Heart left ventricle (tissue), 16 donors: Measurements from ENCODE around the gene TMEM37. TPM values are rescaled to one million over a fixed set of nuclear protein-coding genes. Genes with fewer than 3 reads are reported as not detected.

Experiments used
- ATAC-seq, 4 donors: fragments of 200-7000 bp; cut with Tn5 transposase; one replicate each; pipeline ENCODE4 v1.9.1; 2020 to 2022; ENCODE audit warnings: moderate library complexity in 4 of 4, mild to moderate bottlenecking in 3 of 4, moderate number of reproducible peaks in 1 of 4
- DNase-seq, 5 donors: peaks; one replicate each; pipeline ENCODE4 v3.0.0-alpha.2; 2020
- H3K27ac ChIP-seq, 12 donors: fragments of 200-600 bp; sonication (generic) in 4 of 12; one replicate each; pipeline versions ENCODE4 v1.5.0 to v1.8.0; 2016 to 2022; ENCODE audit warnings: mild to moderate bottlenecking in 2 of 12
- H3K27me3 ChIP-seq, 9 donors: fragments of 200-600 bp; sonication (generic) in 2 of 9; one replicate each; pipeline versions ENCODE4 v1.5.1 to v1.8.0; 2016 to 2022; ENCODE audit warnings: mild to moderate bottlenecking in 3 of 9
- H3K36me3 ChIP-seq, 9 donors: fragments of 200-600 bp; sonication (generic) in 2 of 9; one replicate each; pipeline versions ENCODE4 v1.5.0 to v1.8.0; 2018 to 2022; ENCODE audit warnings: mild to moderate bottlenecking in 2 of 9
- H3K4me1 ChIP-seq, 12 donors: fragments of 200-600 bp; sonication (generic) in 4 of 12; one replicate each; pipeline versions ENCODE4 v1.5.0 to v1.8.0; 2016 to 2022; ENCODE audit warnings: mild to moderate bottlenecking in 3 of 12
- H3K4me3 ChIP-seq, 12 donors: fragments of 200-600 bp; sonication (generic) in 4 of 12; one replicate each; pipeline versions ENCODE4 v1.5.0 to v1.8.0; 2017 to 2022; ENCODE audit warnings: mild to moderate bottlenecking in 9 of 12, moderate library complexity in 4 of 12
- H3K9me3 ChIP-seq, 12 donors: fragments of 200-600 bp; sonication (generic) in 4 of 12; one replicate each; pipeline versions ENCODE4 v1.5.0 to v1.8.0; 2016 to 2022; ENCODE audit warnings: mild to moderate bottlenecking in 1 of 12
- CTCF ChIP-seq, 12 donors: fragments of 200-600 bp; sonication (generic) in 4 of 12; IDR thresholded peaks; one replicate each; pipeline versions ENCODE4 v1.5.0 to v1.8.0; 2018 to 2022; ENCODE audit warnings: antibody characterized with exemption in 12 of 12, mild to moderate bottlenecking in 5 of 12
- POLR2A ChIP-seq, 2 donors: fragments of 450-650 bp; IDR thresholded peaks; one replicate each; pipeline ENCODE4 v1.6.1; 2017; ENCODE audit warnings: antibody characterized with exemption in 2 of 2, mild to moderate bottlenecking in 2 of 2, moderate library complexity in 2 of 2
- WGBS, 4 donors: extraction: QIAGEN DNeasy Blood & Tissue Kit in 2 of 4; methylation state at CpG; one replicate each; pipeline versions ENCODE4 v1.1.5 to v1.1.7; 2013 to 2018; 5-methylcytosine and 5-hydroxymethylcytosine counted together
- intact Hi-C, 10 donors: fragments of 100-400 bp; cut with DNase I; formaldehyde crosslinking; loops; one replicate each; pipeline versions ENCODE4 v1.11.1 to v1.14.2; 2022
- polyA plus RNA-seq, 2 donors: library from polyadenylated mRNA; stranded (reverse); fragments of 200-250 nt; gene quantifications; one replicate each; pipeline ENCODE4 v1.2.3, GENCODE V29; 2013
- total RNA-seq, 9 donors: library from RNA; depleted of rRNA in 2 of 9; stranded (reverse); fragments of >200 nt in 2 of 9; fragmentation: NEBNext Ultra II Directional in 3 of 9; extraction: Animal tissue kit (Norgen Biotek cat#: 25700) in 3 of 9; gene quantifications; one replicate each; pipeline versions ENCODE4 v1.1.0 to v1.2.4, GENCODE V29; 2016 to 2023
- donor health status: ischemic (EF 13 %, LVEDD 7.1; RV severe dilation, severe dysfunction).
- donor health status: healthy with polysubstance abuse.
- donor health status: DM: no; HTN: yes; CAD: no.
- donor health status: DM: no; HTN: no; CAD: no.
- donor health status: ischemic (EF 25% LVEDD 6.9; RV normal size, moderate dysfunction).
- donor health status: ischemic (EF 25% LVEDD 5.7; RV mildly dilated, moderate dysfunction).
- donor health status: healthy.
- donor health status: DM: yes; HTN: yes; CAD: no.
- donor health status: ischemic (EF 35%, LVEDD 5.7; RV mildly dilated, moderate dysfunction).
- donor health status: nonischemic (EF 11% LVEDD 7.7; RV severe dilation, severe dysfunction).
- donor health status: DM: yes; HTN: yes; CAD: no.
- donor health status: PGD.
- donor health status: ischemic (EF 29% LVEDD 5.4; RV normal size, mild dysfunction).
- donor health status: nonischemic (EF 23%, LVEDD 6.1; RV moderate dilation, normal function).

The TMEM37 gene
- total and polyA plus RNA-seq, 11 donors: 0.75 to 24.6 (median 1.6) TPM

- no peak for DNase-seq
- ATAC-seq: no peak
- WGBS, 4 donors: 89 to 96% (median 92%) methylated on average over 3 of the region's 3 CpGs
These were observed 46.2 kb upstream of the TMEM37 start for GRCh38 chr2:119385466-119385865.

DNA sequence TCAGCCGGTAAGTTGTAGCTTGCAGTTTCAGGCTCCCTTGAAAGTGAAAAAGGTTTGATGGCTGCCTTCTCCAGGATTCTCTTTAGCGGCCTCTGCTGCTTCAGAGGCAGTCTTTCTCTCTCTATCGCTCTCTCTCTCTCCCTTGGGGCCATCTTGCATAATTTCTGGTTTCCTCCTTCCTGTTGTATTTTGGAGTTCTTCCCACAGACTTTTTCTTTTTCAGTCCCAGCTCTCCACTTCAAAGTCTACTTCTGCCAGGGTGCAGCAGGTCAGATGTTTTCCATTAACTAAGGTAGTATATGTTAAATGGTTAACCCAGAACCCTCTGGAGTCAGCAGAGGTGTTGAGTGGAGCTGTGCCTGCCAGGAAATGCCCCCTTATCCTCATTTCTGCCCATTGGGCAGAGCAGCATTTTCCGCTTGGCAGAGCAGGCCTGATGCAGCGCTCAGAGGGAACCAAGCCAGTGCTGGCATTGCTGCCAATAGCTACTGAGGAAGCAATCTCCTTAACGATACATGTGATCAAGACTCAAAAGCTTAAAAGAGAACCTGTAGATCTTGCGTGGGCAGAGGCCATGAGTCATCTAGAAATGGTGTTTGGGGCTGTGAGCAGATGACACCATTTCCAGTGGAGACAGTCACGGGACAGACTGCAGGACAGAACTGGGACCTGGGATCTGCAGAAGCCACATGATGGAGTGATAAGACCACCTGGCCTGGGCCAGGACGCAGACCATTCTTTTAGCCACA lies 44.1 kb upstream of the TMEM37 start:
- Histone ChIP-seq H3K27me3 (no peaks in the 10 kb centered on the region), H3K4me3 (no peak overlapping the region), H3K4me1 (peaks cover 0 to 37% (median 21%) of the 10 kb centered on the region in 12 donors), H3K36me3 (no peaks in the 10 kb centered on the region), H3K9me3 (no peaks in the 10 kb centered on the region), H3K27ac (peak overlapping the region in 11 of 12 donors; percentile 9 to 82 (median 62))
- 29 to 31% (median 30%) methylated on average over 9 of the region's 9 CpGs for WGBS, 4 donors
- peak; percentile 59 to 84 (median 82) for ATAC-seq
- intact Hi-C loops: loop anchor here in 1 of 10 donors (2.0 kb wide), 1 partner anchor 17 kb away; no protein-coding TSS in a partner anchor
- DNase-seq: peak; percentile 49 to 81 (median 78)
- no peak for TF ChIP-seq POLR2A (IDR thresholded peaks at IDR 0.05)
- peak in 6 of 12 donors; percentile 15 to 60 (median 43) for TF ChIP-seq CTCF (IDR thresholded peaks at IDR 0.05)

More at GRCh38 chr2:119385466-119385865, 46.2 kb upstream of the TMEM37 start:
- Histone ChIP-seq H3K4me1 (peaks cover 0 to 37% (median 21%) of the 10 kb centered on the region in 12 donors), H3K27me3 (no peaks in the 10 kb centered on the region), H3K36me3 (no peaks in the 10 kb centered on the region), H3K9me3 (no peaks in the 10 kb centered on the region), H3K4me3 (no peak overlapping the region), H3K27ac (no peak overlapping the region)
- intact Hi-C loops: no loop called here
- TF ChIP-seq POLR2A (IDR thresholded peaks at IDR 0.05) (no peak), CTCF (IDR thresholded peaks at IDR 0.05) (no peak)

DNA sequence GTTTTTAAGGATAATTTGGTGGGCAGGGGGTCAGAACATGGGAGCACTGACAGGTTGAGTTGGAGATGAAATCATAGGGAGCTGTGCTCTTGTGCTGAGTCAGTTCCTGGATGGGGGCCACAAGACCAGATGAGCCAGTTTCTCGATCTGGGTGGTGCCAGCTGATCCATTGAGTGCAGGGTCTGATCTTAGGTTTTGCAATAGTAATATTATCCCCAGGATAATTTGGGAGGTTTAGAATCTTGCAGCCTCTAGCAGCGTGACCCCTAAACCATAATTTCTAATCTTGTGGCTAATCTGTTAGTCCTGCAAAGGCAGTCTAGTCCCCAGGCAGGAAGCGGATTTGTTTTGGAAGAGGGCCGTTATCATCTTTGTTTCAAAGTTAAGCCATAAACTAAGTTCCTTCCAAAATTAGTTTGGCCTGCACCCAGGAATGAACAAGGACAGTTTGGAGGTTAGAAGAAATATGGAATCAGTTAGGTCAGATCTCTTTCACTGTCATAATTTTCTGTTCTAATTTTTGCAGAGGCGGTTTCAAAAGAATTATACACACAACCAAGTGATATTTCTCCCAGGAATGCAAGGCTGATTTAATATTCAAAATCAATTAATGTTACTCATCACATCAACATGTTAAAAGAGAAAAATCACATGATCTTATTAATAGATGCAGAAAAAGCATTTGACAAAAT lies 41.9 kb upstream of the TMEM37 start:
- intact Hi-C loops: no loop called here
- WGBS, 4 donors: 14 to 23% (median 17%) methylated on average over 5 of the region's 5 CpGs
- DNase-seq (peak in 3 of 5 donors; percentile 36 to 63 (median 53)), ATAC-seq (peak in 2 of 4 donors; percentile 27 to 43)
- TF ChIP-seq POLR2A (IDR thresholded peaks at IDR 0.05) (no peak), CTCF (IDR thresholded peaks at IDR 0.05) (no peak)
- peak overlapping the region in 10 of 12 donors; percentile 14 to 52 (median 24) for H3K27ac ChIP-seq
- peaks cover 0 to 37% (median 21%) of the 10 kb centered on the region in 12 donors for H3K4me1 ChIP-seq
- H3K36me3 ChIP-seq: no peaks in the 10 kb centered on the region
- H3K4me3 ChIP-seq: no peak overlapping the region
- H3K9me3 ChIP-seq: no peaks in the 10 kb centered on the region
- no peaks in the 10 kb centered on the region for H3K27me3 ChIP-seq
